Left ventricle myocardium inferior (tissue), 1 donor: Measurements from ENCODE around the gene MCF2L2. TPM values are rescaled to one million over a fixed set of nuclear protein-coding genes. Genes with fewer than 3 reads are reported as not detected.
"Not testable (repeated sequence)": the region's sequence is repeated elsewhere in the genome, so short reads cannot be mapped to it uniquely, and the experiment has no call there.

Source experiments
- DNase-seq: peaks from one replicate; pipeline ENCODE4 v3.0.0-alpha.2; 2020
- H3K27ac ChIP-seq: fragments of 200-600 bp; replicated peaks from 2 replicates; pipeline ENCODE4 v1.8.0; 2021
- H3K27me3 ChIP-seq: fragments of 200-600 bp; 2 replicates; pipeline ENCODE4 v1.8.0; 2021; ENCODE audit warnings: low read depth
- H3K36me3 ChIP-seq: fragments of 200-600 bp; 2 replicates; pipeline ENCODE4 v1.8.0; 2021
- H3K4me1 ChIP-seq: fragments of 200-600 bp; 2 replicates; pipeline ENCODE4 v1.8.0; 2021
- H3K4me3 ChIP-seq: fragments of 200-600 bp; 2 replicates; pipeline ENCODE4 v1.8.0; 2021; ENCODE audit warnings: mild to moderate bottlenecking, moderate library complexity
- H3K9me3 ChIP-seq: fragments of 200-600 bp; replicated peaks from 2 replicates; pipeline ENCODE4 v1.8.0; 2021
- intact Hi-C: fragments of 100-400 bp; cut with micrococcal nuclease; formaldehyde crosslinking; loops from one replicate; pipeline ENCODE4 v1.11.0; 2022
- total RNA-seq: library from RNA; stranded (reverse); fragmentation: NEBNext Ultra II Directional; extraction: Animal tissue kit (Norgen Biotek cat#: 25700); gene quantifications from one replicate; pipeline ENCODE4 v1.2.1, GENCODE V29; 2021
- TF ChIP-seq, protein P1 (sequence below): fragments of 200-600 bp; IDR thresholded peaks from 2 replicates; pipeline ENCODE4 v1.8.0; 2021; ENCODE audit warnings: antibody characterized with exemption, mild to moderate bottlenecking, borderline replicate concordance
- donor health status: DM: no; HTN: yes; CAD: no; lungs with severe emphysema.

MCF2L2 gene
- total RNA-seq, 1 donor from 2014 or later: 0.91 TPM

DNA sequence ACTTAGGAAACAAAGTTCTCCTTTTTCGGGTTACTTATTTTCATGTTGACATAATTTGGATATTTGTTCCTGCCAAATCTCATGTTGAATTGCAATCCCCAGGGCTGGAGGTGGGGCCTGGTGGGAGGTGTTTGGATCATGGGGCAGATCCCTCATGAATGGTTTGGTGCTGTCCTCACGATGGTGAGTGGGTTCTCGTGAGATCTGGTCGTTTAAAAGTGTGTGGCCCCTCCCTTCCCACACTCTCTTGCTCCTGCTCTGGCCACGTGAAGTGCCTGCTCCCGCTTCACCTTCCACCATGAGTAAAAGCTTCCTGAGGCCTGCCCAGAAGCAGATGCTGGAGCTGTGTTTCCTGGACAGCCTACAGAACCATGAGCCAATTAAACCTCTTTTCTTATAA is 43.7 kb upstream of the MCF2L2 start:
- no peaks in the 10 kb centered on the region for H3K36me3 ChIP-seq
- DNase-seq: no peak
- intact Hi-C loops: no loop called here
- H3K4me1 ChIP-seq: peaks cover 20% of the 10 kb centered on the region
- H3K4me3 ChIP-seq: no peak overlapping the region
- H3K9me3 ChIP-seq: no peaks in the 10 kb centered on the region
- TF ChIP-seq, protein P1, sequence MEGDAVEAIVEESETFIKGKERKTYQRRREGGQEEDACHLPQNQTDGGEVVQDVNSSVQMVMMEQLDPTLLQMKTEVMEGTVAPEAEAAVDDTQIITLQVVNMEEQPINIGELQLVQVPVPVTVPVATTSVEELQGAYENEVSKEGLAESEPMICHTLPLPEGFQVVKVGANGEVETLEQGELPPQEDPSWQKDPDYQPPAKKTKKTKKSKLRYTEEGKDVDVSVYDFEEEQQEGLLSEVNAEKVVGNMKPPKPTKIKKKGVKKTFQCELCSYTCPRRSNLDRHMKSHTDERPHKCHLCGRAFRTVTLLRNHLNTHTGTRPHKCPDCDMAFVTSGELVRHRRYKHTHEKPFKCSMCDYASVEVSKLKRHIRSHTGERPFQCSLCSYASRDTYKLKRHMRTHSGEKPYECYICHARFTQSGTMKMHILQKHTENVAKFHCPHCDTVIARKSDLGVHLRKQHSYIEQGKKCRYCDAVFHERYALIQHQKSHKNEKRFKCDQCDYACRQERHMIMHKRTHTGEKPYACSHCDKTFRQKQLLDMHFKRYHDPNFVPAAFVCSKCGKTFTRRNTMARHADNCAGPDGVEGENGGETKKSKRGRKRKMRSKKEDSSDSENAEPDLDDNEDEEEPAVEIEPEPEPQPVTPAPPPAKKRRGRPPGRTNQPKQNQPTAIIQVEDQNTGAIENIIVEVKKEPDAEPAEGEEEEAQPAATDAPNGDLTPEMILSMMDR: no peak
- no peak overlapping the region for H3K27ac ChIP-seq
- no peaks in the 10 kb centered on the region for H3K27me3 ChIP-seq

DNA sequence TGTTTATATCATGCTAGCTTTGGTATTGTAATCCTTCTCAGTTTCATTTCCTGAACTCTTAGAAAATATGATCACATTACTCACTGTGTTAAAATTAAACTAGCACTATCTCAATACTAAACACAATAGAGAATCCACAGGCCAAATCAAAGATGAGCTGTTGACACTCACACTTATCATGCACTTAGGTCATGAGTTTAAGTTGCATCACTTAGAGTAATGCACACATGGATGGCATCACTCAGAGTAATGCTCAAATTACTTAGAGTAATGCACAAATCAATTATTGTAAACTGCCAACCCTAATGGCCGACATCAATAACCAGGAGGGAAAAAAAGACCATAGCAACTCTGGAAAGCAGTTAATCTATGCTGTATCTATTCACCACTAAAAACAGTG is 40.0 kb upstream of the MCF2L2 start:
- intact Hi-C loops: loop anchor here (5.0 kb wide), 1 partner anchor 299 kb away; no protein-coding TSS in a partner anchor
- no peaks in the 10 kb centered on the region for H3K36me3 ChIP-seq
- no peak overlapping the region for H3K4me3 ChIP-seq
- no peaks in the 10 kb centered on the region for H3K27me3 ChIP-seq
- peaks cover 12% of the 10 kb centered on the region for H3K4me1 ChIP-seq
- DNase-seq: no peak
- H3K9me3 ChIP-seq: no peaks in the 10 kb centered on the region
- TF ChIP-seq, protein P1: no peak
- H3K27ac ChIP-seq: no peak overlapping the region

DNA sequence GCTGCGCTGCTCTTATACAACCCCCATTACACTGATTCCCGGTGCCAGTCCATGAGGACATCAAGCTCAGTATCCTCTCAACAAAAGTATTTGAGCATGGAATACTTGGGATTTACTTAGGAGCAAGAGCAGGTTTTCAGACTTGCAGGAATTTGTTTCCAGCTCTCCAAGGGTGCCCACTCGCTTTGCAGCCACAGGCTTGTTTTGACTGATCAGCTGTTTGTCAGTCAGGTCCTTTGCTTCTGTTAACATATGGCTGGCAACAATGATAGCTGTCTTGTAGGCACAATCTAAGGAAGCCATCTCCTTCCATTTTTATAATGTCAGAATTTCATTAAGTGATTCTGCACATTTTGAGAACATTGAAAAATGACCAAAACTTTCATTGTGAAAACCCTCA is 38.2 kb upstream of the MCF2L2 start:
- TF ChIP-seq, protein P1: no peak
- H3K4me1 ChIP-seq: peaks cover 12% of the 10 kb centered on the region
- H3K4me3 ChIP-seq: no peak overlapping the region
- no peaks in the 10 kb centered on the region for H3K27me3 ChIP-seq
- DNase-seq: no peak
- H3K27ac ChIP-seq: no peak overlapping the region
- intact Hi-C loops: loop anchor here (5.0 kb wide), 1 partner anchor 301 kb away; no protein-coding TSS in a partner anchor
- H3K9me3 ChIP-seq: no peaks in the 10 kb centered on the region
- H3K36me3 ChIP-seq: no peaks in the 10 kb centered on the region

DNA sequence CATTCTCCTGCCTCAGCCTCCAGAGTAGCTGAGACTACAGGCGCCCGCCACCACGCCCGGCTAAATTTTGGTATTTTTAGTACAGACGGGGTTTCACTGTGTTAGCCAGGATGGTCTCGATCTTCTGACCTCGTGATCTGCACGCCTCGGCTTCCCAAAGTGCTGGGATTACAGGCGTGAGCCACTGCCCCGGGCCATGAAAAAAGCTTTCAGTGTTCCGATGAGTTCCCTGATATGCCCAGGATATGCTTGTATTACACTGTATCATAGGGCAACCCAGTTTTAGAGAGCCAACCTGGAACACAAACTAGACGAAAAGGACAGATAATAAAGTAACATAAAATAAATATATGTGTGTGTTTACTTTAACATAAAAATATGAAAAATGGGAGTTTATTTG is 37.3 kb upstream of the MCF2L2 start:
- not testable (repeated sequence) for DNase-seq, H3K27me3 ChIP-seq, H3K36me3 ChIP-seq, H3K27ac ChIP-seq, H3K9me3 ChIP-seq, H3K4me3 ChIP-seq
- peaks cover 12% of the 10 kb centered on the region for H3K4me1 ChIP-seq
- intact Hi-C loops: loop anchor here (5.0 kb wide), 1 partner anchor 302 kb away; no protein-coding TSS in a partner anchor

DNA sequence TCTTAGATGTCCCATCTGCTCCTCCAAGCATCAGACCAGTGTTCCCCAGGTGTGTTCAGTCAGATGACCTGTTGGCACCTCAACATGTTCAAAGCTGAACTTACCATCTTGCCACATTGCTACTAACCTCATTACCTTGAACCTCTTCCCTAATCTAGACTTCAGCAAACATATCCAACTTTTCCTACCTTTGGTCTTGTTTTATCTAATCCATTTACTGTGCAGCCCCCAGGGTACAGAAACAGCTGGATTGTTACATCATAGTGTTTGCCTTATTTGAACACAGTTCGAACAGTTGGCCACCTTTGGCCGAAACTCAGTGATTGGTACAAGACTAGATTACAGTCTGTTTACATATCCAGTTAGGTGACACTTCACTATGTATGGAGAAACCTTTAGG is 36.1 kb upstream of the MCF2L2 start:
- Histone ChIP-seq H3K4me3 (no peak overlapping the region), H3K27ac (no peak overlapping the region), H3K9me3 (peaks cover 7% of the 10 kb centered on the region), H3K4me1 (peaks cover 9% of the 10 kb centered on the region), H3K36me3 (no peaks in the 10 kb centered on the region), H3K27me3 (no peaks in the 10 kb centered on the region)
- intact Hi-C loops: no loop called here
- DNase-seq: no peak
- TF ChIP-seq, protein P1: no peak

DNA sequence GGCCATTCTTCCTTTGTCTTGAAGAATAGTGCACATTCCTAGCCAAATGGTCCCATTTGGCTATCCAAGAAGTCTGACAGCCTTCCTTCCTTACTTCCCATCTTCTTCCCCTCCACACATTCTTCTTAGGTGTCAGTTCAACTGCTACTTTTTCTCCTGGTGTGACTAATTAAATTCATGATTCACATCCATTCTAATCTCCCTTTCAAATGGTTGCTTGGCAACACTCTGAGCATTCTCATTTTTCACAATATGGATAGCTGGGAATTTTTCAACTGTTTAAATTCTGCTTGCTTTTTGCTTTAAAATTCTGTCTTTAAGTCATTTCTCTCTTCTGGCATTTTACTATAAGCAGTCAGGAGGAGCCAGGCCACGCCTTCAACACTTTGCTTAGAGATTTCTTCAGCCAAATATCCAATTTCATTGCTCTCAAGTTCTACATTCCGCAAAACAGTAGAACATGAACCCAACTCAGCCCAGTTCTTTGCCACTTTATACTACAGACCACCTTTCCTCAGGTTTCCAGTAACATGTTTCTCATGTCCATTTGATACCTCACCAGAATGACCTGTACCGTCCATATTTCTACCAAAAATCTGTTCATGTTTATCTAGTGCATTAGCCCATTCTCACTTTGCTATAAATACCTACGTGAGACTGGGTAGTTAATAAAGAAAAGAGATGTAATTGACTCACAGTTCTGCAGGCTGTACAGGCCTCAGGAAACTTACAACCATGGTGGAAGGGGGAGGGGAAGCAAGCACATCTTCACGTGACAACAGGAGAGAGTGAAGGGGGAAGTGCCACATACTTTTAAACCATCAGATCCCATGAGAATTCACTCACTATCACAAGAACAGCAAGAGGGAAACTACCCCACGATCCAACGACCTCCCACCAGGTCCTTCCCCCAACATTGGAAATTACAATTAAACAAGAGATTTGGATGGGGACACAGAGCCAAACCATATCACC is 31.9 kb upstream of the MCF2L2 start:
- intact Hi-C loops: no loop called here
- TF ChIP-seq, protein P1: no peak
- H3K4me3 ChIP-seq: no peak overlapping the region
- no peaks in the 10 kb centered on the region for H3K4me1 ChIP-seq
- H3K27me3 ChIP-seq: no peaks in the 10 kb centered on the region
- no peak for DNase-seq
- H3K36me3 ChIP-seq: peaks cover 16% of the 10 kb centered on the region
- H3K27ac ChIP-seq: no peak overlapping the region
- H3K9me3 ChIP-seq: peaks cover 7% of the 10 kb centered on the region
